Activated T-cell treated with anti-CD3 and anti-CD28 coated beads, Interleukin-2, amount 50 U/mL, for 1 hour (primary cell): ENCODE measurements around the gene TMEM82.
A peak's percentile ranks its signal among the peaks of the same experiment; 100 is the strongest.
"Not testable (repeated sequence)": the region's sequence is repeated elsewhere in the genome, so short reads cannot be mapped to it uniquely, and the experiment has no call there.

Experiments
- DNase-seq: peaks from one replicate; pipeline ENCODE4 v3.0.0-alpha.2; 2020

The TMEM82 gene

DNA sequence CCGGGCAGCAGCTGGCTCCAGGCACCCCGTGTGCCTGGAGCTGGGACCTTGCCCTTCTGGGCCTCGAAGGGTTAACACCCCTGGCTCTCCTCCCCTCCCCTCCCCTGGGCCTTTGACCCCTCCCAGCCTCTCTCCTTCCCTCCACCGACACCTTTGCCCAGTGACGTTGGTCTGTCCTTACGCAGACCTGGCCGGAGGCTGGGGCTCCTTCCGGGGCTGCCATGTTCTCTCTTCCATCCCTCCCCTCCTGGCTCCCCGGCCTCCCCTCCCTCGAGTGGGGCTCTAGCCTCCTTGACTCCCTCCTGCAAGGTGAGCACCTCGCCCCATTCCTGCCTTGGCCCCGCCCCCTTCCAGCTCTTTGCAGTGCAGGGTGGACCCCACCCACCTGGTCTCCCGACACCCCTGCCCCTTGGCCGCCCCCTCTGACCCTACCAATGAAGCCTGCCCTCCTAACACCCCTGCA, at the start of gene TMEM82:
Gene TMEM82, plus strand, starts transcription at position 161 of the 463 bp plus-strand sequence. Its CDS starts 61 bp downstream, at position 222.
- no peak for DNase-seq

DNA sequence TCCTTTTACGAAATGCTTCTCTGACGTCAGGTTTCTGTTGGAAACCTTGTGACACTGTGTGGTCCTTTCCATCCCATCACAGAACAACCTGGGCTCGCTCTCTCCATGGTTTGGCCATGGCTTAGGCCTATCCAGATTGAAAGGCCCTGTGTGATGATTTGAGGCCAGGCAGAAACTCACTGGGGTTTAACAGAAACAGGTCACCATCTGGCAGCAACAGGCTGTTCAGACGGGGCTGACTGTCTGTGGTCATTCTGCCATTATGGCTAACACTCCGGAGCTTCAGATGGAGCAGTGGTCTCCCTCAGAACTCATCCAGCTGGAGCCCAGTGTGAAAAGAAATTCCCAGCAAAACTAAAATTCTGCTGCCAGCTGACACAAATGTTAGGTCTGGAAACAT, 48.9 kb upstream of the TMEM82 start:
- no peak for DNase-seq

DNA sequence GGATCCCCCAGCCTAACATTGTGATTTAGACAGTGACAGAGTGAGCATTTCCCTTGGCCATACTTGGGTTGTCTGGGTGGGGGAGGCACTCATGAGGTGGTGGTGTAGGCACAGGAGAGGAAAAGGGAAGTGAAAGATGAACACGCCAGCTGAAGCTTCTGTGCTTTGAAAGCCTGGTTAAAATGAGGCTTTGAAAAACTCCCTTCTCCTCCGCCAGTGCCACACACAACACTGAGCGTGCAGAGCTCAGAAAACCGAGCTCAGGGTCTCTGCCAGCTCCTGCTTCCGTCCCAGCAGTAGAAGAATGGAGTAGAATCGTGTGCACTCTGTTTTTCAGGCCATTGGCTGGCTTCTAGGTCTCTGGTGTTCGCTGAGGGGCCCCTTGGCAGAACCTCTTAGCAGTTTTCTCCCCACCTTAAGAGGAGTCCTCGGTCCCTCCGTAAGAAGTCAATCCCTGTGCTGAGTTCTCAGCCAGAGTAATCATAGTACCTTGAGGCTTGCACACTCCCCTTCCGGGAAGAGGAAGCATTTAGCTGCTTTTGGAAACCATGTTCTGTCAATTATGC, 45.3 kb upstream of the TMEM82 start:
- peak; percentile 28 for DNase-seq

DNA sequence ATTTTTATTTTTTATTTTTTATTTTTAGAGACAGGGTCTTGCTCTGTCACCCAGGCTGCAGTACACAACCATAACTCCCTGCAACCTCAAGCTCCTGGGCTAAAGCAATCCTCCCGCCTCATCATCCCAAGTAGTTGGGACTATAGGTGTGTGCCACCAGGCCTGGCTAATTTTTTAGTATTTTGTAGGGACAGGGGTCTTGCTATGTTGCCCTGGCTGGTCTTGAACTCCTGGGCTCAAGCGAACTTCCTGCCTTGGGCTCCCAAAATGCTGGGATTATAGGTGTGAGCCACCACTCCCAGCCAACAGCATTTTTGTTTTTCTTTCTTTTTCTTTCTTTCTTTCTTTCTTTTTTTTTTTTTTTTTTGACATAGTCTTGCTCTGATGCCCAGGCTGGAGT, 44.1 kb upstream of the TMEM82 start:
- DNase-seq: no peak

DNA sequence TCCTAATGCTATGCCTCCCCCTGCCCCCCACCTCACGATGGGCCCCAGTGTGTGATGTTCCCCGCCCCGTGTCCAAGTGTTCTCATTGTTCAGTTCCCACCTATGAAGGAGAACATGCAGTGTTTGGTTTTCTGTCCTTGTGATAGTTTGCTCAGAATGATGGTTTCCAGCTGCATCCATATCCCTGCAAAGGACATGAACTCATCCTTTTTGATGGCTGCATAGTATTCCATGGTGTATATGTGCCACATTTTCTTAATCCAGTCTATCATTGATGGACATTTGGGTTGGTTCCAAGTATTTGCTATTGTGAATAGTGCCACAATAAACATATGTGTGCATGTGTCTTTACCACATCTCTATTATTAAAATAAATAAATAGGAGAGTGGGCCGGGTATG, 43.0 kb upstream of the TMEM82 start:
- DNase-seq: not testable (repeated sequence)

DNA sequence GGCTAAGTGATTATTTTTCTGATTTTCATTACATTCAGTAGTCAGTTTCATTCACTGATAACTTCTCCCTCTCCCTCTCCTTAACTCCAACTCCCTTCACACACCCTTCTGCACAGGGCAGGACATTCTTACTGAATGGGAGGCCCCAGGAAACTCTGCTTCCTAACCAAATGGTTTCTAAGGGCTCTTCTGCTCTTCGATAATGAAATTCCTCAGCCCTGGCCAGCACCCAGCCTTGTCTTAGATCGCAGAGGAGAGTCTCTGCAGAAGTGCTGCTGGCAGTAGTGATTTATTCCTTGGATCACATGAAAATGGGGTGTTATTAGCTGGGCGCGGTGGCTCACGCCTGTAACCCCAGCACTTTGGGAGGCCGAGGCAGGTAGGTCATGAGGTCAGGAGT, 41.8 kb upstream of the TMEM82 start:
- no peak for DNase-seq

DNA sequence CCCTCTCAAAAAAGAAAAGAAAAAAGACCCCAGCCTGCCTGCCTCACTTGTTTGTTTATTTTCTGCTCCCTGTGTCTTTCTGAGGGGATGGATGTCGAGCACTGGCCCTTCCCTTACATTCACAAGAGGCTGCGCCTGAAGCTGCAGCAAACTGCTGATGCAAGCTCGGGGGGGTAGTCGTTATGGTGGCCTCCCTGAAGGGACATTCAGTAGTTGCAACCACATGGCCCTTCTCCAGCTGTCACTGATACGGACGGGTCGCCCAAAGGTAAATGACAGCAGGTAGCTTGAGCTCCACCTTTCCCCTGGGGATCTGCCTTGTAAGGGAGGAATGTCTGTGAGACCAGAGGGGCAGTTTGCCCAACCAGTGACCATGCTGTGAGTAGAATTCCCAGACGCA, 40.5 kb upstream of the TMEM82 start:
- DNase-seq: no peak

DNA sequence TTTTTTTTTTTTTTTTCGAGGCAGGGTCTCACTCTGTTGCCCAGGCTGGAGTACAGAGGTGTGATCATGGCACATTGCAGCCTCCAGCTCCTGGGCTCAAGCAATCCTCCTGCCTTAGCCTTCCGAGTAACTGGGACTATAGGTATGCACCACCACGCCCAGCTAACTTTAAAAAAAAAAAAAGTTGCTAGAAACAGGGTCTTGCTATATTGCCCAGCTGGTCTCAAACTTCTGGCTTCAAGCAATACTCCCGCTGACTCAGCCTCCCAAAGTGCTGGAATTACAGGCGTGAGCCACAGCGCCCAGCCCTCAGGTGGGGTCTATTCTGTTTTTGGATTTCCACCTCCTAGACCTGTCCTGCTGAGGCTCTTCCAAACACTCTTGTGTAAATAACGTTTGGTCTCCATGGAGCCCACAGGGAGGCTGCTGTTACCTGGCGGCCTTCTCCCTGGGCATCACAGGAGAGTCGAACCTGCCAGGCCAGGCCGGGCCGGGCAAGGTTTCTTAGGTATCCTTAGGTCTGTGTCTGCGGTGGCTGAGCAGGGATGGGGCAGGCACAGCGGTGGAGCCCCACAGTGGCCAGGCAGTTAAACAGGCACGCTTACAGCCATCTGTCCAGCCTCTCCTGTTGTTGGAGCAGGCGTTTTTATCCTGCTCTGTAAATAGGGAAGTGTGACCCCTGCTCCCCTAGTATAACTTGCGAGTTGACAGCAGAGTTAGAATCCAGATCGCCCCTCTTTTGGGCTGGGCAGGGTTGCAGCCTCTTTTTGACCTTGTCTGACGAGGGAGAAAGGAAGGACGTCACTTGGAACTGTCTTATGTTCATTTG, 39.4 kb upstream of the TMEM82 start:
- no peak for DNase-seq

DNA sequence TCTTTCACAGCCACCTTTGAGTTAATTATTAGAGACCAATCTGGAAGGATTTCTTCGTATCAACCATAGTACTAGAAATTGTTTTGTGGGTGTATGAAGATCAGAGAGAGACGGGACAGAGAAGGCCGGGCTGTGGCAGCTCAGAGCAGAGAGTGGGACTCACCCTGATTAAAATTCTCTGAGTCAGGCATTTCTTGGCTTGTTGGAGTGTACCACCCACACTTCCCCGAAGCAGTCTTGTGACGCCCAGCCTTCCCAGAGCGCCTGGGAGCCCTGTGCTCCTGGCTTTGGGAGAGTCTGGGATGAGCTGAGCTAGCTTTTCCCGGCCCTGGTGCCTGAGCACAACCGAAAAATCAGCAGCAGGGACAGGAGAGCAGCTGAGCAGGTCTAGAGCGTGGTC, 38.7 kb upstream of the TMEM82 start:
- no peak for DNase-seq

DNA sequence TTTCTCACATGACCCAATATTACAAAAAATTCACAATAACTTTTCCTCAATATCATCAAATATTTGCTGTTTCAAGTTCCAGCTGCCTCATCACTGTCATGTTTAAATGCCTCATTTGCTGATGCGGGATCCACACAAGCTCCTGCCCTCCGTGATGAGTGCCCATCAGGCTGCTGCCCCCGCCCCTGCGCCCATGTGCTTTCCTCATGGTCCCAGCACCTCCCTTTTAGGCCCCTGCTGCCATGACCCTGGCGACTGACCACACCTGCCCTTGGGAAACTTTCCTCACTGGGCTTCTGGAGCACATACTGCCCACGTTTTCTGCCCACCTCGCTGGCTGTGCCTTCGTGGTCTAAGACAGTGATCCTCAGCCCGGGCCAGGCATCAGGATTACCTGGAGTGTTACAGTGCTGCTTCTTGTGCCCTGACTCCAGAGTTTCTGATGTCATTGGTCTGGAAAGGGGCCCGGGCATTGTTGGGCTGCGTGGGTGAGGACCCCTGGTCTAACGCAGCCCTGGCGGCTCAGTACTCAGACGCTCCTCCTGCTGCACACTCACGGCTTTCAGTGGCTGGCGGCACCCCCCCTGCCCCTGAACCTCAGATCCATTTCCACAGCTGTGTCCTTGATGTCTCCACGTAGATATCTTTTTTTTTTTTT, 37.6 kb upstream of the TMEM82 start:
- DNase-seq: no peak

DNA sequence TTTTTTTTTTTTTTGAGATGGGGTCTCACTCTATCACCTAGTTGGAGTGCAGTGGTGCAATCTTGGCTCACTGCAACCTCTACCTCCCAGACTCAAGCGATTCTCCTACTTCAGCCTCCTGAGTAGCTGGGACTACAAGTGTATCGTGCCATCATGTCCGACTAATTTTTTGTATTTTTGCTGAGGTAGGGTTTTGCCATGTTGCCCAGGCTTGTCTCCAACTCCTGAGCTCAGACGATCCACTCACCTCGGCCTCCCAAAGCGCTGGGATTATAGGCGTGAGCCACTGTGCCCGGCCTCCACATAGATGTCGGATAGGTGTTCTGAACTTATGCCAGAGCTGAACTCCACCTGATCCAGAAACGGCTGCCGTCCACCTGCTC, 37.1 kb upstream of the TMEM82 start:
- DNase-seq: no peak

DNA sequence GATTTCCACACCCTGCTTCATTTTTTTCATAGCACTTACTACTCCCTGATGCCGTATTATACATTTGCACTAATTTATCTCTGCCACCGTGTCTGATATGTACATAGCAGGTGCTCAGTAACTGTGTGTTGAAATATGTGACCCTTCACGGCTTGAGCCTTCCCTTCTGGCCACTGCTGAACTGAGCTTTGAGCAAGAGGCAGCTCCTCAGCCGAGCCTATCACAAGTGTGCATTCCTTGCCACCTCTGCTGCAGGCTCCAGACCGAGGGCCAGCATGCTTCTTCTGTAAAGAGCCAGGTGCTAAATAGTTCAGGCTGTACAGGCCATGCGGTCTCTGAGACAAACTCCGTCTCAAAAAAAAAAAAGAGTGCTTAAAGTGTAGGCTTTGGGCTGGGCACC, 35.5 kb upstream of the TMEM82 start:
- no peak for DNase-seq

DNA sequence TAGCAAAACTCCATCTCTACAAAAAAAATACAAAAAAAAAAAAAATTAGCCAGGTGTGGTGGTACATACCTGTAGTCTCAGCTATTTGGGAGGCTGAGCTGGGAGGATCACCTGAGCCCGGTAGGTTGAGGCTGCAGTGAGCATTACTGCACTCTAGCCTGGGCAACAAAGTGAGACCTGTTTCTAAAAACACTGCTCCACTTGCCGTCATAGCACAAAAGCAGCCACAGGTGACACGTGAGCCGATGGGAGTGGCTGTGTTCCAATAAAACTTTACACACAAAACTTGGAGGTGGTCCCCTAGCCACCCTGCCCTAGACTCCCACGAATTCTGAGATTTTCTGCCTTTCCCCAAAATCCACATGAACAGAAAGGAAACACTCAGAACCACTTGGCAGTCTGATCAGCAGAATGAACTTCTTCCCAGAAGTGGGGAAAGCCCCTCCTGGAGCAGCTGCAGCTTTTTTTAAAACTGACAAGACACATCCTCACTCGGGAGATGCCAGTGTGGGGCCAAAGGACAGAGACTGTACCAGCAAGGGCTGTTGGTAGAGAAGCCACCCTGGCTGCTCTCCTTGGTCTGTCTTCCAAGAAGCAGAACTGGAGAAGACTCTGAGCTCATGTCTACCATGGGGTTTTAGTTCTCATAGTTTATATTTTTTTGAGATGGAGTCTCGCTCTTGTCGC, 34.9 kb upstream of the TMEM82 start:
- no peak for DNase-seq

DNA sequence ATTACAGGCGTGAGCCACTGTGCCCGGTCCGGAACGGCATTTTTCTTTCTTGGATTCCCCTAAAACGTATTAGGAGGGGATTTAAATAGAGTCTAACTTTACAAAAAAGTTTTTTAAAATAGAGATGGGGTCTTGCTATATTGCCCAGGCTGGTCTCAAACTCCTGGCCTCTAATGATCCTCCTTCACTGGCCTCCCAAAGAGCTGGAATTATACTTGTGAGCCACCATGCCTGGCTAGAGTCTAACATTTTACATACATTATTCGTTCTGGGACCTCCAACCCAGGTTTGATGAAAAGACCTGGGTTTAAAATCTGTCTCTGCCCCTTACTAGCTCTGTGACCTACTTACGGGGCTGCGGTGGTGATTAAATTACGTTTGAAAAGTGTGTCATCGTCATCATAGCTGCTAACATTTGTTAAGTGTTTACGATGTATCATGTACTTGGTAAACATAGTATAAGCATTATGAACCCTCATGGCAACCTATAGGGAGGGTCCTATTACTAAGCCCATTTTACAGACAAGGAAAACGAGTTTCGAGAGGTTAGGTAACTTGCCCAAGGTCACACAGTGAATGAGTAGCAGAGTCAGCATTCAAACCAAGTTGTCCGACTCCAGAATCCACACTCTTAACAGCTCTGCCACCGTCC, 33.7 kb upstream of the TMEM82 start:
- no peak for DNase-seq

DNA sequence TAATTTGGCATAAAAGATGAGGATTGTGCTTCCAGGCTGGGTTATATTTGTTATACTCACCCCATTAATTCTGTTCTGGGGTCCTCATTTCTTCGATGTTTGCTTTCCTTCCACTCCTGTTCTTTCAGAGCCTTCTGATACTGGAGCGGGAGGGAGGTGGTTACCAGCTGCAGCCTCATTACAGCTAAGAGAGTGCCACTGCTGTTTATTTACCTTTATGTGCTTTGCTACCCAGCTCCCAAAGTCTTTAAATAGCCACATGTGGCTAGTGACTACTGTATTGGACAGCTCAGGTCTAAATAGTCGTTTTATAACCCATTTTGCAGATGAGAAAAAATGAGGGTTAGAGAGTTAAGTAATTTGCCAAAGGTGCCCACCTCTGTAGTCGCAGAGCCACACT, 33.1 kb upstream of the TMEM82 start:
- no peak for DNase-seq

DNA sequence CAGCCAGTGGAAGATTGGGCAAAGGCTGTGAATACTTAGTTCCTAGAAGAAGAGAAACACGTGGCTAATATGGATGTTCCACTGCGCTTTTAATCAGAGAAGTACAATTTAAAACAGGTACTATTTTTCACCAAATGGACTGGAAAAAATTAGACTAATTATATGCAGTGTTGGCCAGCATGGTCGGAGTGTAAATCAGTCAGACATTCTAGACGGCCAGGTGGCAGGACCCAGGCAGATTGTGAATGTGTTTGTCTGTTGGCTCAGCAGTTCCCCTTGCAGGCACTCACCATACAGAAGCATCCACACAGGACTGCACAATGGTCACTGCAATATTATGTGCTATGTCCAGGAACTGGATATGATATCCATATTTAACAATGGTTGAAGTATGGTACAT, 30.1 kb upstream of the TMEM82 start:
- no peak for DNase-seq

DNA sequence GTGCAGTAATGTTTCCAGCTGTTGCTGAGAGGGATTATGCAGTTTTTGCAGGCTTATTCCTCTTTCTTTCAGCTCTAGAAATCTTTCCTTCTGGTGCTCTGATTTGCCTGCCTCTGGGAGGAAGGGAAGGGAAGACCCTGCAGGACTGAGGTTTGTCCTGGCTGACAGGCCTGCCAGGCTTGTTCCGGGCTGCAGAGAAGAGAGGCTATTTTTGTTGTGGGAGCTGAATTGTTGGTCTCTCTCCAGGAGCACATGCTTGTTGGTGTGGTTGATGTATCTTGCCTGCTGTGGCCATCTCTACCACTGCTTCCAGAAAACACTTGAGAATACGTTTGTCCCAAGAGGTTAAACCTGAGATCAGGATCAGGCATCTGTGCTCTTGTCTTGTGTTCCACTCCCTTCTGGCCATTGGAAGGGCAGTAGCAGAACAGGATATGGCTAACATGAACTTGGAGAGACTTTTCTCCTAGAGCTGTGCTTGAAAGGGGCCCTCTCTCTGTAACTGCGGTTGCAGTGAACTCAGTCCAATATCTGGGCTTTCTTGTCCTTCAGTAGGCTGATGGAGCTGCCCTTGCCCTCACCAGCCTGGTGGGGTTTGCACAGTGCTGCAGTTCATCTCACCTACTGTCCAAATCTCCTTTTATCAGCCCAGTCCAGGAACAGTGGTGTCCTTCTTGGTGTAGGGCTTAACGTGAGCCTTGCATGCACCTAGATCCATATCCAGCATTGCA, 27.7 kb upstream of the TMEM82 start:
- DNase-seq: no peak

DNA sequence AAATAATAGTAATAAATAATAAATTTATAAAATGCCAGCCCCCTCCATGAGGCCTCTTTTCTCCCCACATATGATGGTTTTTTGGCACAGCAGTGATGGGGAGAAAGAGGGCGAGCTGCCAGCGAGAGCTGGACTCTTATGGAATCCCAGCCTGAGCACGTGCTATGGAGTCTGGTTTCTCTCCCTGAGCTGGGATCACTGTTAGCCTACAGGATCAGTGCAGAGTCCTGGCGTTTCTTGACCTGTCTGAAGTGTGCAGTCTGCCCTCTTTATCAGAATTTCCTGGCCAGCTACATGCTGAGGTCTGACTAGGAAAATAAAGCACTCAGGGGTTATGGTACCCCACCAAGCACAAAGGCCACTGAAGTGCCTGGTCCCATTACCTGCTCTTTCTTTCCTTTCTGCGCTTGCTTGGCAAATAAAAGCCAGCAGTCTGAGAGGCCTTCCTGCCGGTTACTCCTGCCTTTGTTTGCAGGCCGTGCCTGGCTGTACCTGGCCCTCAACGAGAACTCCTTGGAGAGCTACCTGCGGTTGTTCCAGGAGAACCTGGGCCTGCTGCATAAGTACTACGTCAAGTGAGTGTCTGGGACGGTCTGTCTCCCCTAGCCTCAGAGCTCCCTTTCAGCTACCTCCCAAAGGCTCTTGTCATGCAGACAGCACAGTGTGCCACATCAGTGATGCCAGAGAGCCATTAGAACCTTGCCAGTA, 24.7 kb upstream of the TMEM82 start:
- no peak for DNase-seq

DNA sequence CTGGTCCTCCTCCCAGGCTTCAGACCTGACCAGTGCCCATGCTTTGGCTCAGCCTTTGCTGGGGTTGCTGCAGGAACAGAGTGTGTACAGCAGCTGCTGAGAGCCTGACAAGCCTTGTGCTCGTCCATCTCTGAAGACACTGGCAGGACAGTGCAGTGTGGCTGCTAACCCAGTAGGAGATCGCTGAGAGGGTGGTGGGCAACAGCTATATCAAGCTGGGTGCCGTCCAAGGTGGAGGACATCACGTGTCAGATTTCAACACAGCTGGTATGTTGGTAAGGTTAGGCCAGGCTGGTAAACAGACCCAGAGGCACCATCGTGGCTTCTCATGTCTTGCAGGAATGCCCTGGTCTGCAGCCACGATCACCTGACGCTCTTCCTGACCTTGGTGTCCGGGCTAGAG, 24.1 kb upstream of the TMEM82 start:
- no peak for DNase-seq

DNA sequence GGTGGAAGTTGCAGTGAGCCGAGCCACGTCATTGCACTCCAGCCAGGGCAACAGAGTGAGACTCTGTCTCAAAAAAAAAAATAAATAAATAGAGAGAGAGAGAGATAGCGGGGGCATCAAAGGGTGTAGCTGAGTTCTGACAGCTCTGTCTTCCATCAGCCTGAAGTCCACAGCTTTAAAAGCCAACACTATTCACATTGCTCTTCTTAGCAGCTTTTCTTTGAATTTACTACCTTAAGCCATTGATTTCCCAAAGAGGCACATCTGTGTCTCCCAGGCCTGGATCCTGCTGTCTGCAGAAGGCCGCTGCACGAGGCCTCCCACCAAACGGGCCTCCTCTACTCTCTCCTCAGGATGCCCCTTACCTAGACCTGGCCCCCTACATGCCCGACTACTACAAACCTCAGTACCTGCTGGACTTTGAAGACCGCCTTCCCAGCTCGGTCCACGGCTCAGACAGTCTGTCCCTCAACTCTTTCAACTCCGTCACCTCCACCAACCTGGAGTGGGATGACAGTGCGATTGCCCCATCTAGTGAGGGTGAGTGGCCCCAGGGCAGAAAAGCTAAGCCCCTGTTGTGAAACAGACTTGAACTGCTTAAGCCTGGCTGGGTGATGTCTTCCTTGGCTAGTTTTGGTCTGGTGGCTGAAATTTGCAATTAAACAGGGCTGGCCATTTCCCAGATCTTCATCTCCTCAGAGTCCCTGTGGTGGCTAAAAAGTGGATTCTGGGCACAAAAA, 22.7 kb upstream of the TMEM82 start:
- no peak for DNase-seq

DNA sequence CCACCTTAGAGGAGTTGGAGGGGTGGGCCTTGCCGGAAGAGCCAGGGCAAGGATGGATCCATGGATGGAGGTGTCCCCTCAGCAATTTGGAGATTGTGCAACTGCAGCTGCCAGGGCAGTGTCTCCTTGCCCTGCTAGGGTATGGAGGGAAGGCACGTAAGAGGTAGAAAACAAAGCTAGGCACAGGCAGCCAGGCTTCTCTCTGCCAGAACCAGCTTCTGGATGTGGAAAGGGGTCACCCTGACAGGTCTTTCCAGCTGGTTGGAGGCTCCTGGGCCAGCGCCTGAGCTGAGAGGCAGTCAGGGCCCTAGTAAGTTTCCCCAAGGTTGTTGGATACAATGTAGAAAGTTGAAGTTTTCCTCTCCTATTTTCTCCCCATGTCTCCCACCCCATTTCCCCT, 21.4 kb upstream of the TMEM82 start:
- DNase-seq: no peak
